Measurements from ENCODE around the gene FOXO3.
"Not testable (repeated sequence)": the region's sequence is repeated elsewhere in the genome, so short reads cannot be mapped to it uniquely, and the experiment has no call there.

Gene FOXO3

GRCh38 chr6:108630050-108630714 lies 69.5 kb downstream of the FOXO3 start:
- no peak for DNase-seq (ENCODE audit: low spot score)

GRCh38 chr6:108632441-108632840 lies 71.7 kb downstream of the FOXO3 start:
- no peak for DNase-seq (ENCODE audit: low spot score)

- DNase-seq (ENCODE audit: low spot score) = peak; percentile 80
Measured at GRCh38 chr6:108633436-108633835, 72.7 kb downstream of the FOXO3 start.

GRCh38 chr6:108635505-108636226 lies 74.9 kb downstream of the FOXO3 start:
- no peak for DNase-seq (ENCODE audit: low spot score)

GRCh38 chr6:108637963-108638362 lies 77.2 kb downstream of the FOXO3 start:
- DNase-seq (ENCODE audit: low spot score) = no peak

- DNase-seq (ENCODE audit: low spot score) = no peak
Measured at GRCh38 chr6:108638993-108639392, 78.3 kb downstream of the FOXO3 start.

GRCh38 chr6:108640104-108640503 lies 79.4 kb downstream of the FOXO3 start:
- DNase-seq (ENCODE audit: low spot score) = no peak

- no peak for DNase-seq (ENCODE audit: low spot score)
Measured at GRCh38 chr6:108643184-108643583, 82.5 kb downstream of the FOXO3 start.

GRCh38 chr6:108644252-108644651 lies 83.5 kb downstream of the FOXO3 start:
- DNase-seq (ENCODE audit: low spot score) = no peak

- DNase-seq (ENCODE audit: low spot score) = no peak
Measured at GRCh38 chr6:108648191-108648590, 87.5 kb downstream of the FOXO3 start.

- no peak for DNase-seq (ENCODE audit: low spot score)
Measured at GRCh38 chr6:108650325-108650724, 89.6 kb downstream of the FOXO3 start.

- no peak for DNase-seq (ENCODE audit: low spot score)
Measured at GRCh38 chr6:108650781-108651180, 90.1 kb downstream of the FOXO3 start.

- DNase-seq (ENCODE audit: low spot score) = no peak
Measured at GRCh38 chr6:108651340-108652227, 90.9 kb downstream of the FOXO3 start.

- DNase-seq (ENCODE audit: low spot score) = no peak
Measured at GRCh38 chr6:108652375-108652774, 91.7 kb downstream of the FOXO3 start.

- no peak for DNase-seq (ENCODE audit: low spot score)
Measured at GRCh38 chr6:108653949-108654348, 93.2 kb downstream of the FOXO3 start.

GRCh38 chr6:108654465-108655106 lies 93.9 kb downstream of the FOXO3 start:
- no peak for DNase-seq (ENCODE audit: low spot score)

- DNase-seq (ENCODE audit: low spot score) = peak; percentile 64
Measured at GRCh38 chr6:108655806-108656651, 95.3 kb downstream of the FOXO3 start.

- no peak for DNase-seq (ENCODE audit: low spot score)
Measured at GRCh38 chr6:108656836-108657235, 96.1 kb downstream of the FOXO3 start.

- no peak for DNase-seq (ENCODE audit: low spot score)
Measured at GRCh38 chr6:108658174-108658573, 97.5 kb downstream of the FOXO3 start.

GRCh38 chr6:108658785-108659184 lies 98.1 kb downstream of the FOXO3 start:
- DNase-seq (ENCODE audit: low spot score) = not testable (repeated sequence)

- no peak for DNase-seq (ENCODE audit: low spot score)
Measured at GRCh38 chr6:108660251-108660650, 99.5 kb downstream of the FOXO3 start.
